T follicular helper cell (primary cell): ENCODE data around the gene NTRK1.
A peak's percentile ranks its signal among the peaks of the same experiment; 100 is the strongest.

Experiments
- DNase-seq: peaks from one replicate; pipeline ENCODE4 v3.0.0-alpha.2; 2020; ENCODE audit warnings: low read depth

The NTRK1 gene

GRCh38 chr1:156857532-156857931 lies 3.1 kb upstream of the NTRK1 start:
- no peak for DNase-seq

- no peak for DNase-seq
Measured at GRCh38 chr1:156858555-156858956, 2.1 kb upstream of the NTRK1 start.

GRCh38 chr1:156858959-156859522 lies 1.6 kb upstream of the NTRK1 start, which contains the start of gene INSRR:
TSS of gene INSRR (minus strand) at chr1:156859117. CDS start at chr1:156858621, 496 bp downstream.
- DNase-seq, result no peak

GRCh38 chr1:156859523-156860112 lies 1.0 kb upstream of the NTRK1 start:
- no peak for DNase-seq

GRCh38 chr1:156860113-156860627 lies 495 bp upstream of the NTRK1 start:
- DNase-seq, result peak; percentile 30

GRCh38 chr1:156862584-156862983 lies 1.9 kb downstream of the NTRK1 start:
- DNase-seq, result no peak

GRCh38 chr1:156862997-156863599 lies 2.4 kb downstream of the NTRK1 start:
- DNase-seq, result no peak

- DNase-seq, result no peak
Measured at GRCh38 chr1:156863631-156864030, 3.0 kb downstream of the NTRK1 start.

- no peak for DNase-seq
Measured at GRCh38 chr1:156864796-156865195, 4.1 kb downstream of the NTRK1 start.

GRCh38 chr1:156865258-156865657 lies 4.6 kb downstream of the NTRK1 start:
- no peak for DNase-seq

GRCh38 chr1:156865865-156866248 lies 5.2 kb downstream of the NTRK1 start:
- no peak for DNase-seq

- DNase-seq, result no peak
Measured at GRCh38 chr1:156866249-156866909, 5.7 kb downstream of the NTRK1 start.

- DNase-seq, result no peak
Measured at GRCh38 chr1:156868341-156868740, 7.7 kb downstream of the NTRK1 start.

GRCh38 chr1:156869455-156869854 lies 8.8 kb downstream of the NTRK1 start:
- DNase-seq, result no peak

- DNase-seq, result no peak
Measured at GRCh38 chr1:156873659-156874058, 13.0 kb downstream of the NTRK1 start.

GRCh38 chr1:156874142-156874541 lies 13.5 kb downstream of the NTRK1 start:
- DNase-seq, result no peak

- DNase-seq, result no peak
Measured at GRCh38 chr1:156874572-156875340, 14.1 kb downstream of the NTRK1 start.

- no peak for DNase-seq
Measured at GRCh38 chr1:156875341-156875615, 14.6 kb downstream of the NTRK1 start.

- DNase-seq, result no peak
Measured at GRCh38 chr1:156876281-156876680, 15.6 kb downstream of the NTRK1 start.

GRCh38 chr1:156877433-156878170 lies 16.9 kb downstream of the NTRK1 start:
- DNase-seq, result no peak

- DNase-seq, result no peak
Measured at GRCh38 chr1:156879876-156880275, 19.2 kb downstream of the NTRK1 start.

GRCh38 chr1:156880473-156880872 lies 19.8 kb downstream of the NTRK1 start:
- DNase-seq, result no peak
